GM23338 (cell line): ENCODE data around the gene C14orf119. TPM values are rescaled to one million over a fixed set of nuclear protein-coding genes. Genes with fewer than 3 reads are reported as not detected.
A peak's percentile ranks its signal among the peaks of the same experiment; 100 is the strongest.

ENCODE experiments used
- ATAC-seq: fragments of 200-7000 bp; cut with Tn5 transposase; 3 replicates; pipeline ENCODE4 v1.9.1; 2020
- DNase-seq: peaks from one replicate; pipeline ENCODE4 v3.0.0-alpha.2; 2015; ENCODE audit warnings: low spot score
- H2AFZ ChIP-seq: fragments of 200-600 bp; sonication (generic); 2 replicates; pipeline ENCODE4 v1.8.0; 2016; ENCODE audit warnings: antibody characterized with exemption, mild to moderate bottlenecking, moderate library complexity
- H3F3A ChIP-seq: fragments of 200-600 bp; sonication (generic); replicated peaks from 2 replicates; pipeline ENCODE4 v1.8.0; 2017; ENCODE audit warnings: antibody characterized with exemption, mixed run types, low read depth
- H3K27ac ChIP-seq: fragments of 200-600 bp; sonication (generic); 2 replicates; pipeline ENCODE4 v1.6.1; 2016; ENCODE audit warnings: low read depth
- H3K27me3 ChIP-seq: fragments of 200-600 bp; sonication (generic); 2 replicates; pipeline ENCODE4 v1.8.0; 2016; ENCODE audit warnings: mild to moderate bottlenecking, mixed run types, moderate library complexity; ENCODE audit not compliant: insufficient read depth
- H3K36me3 ChIP-seq: fragments of 200-600 bp; sonication (generic); 2 replicates; pipeline ENCODE4 v1.8.0; 2016; ENCODE audit warnings: mild to moderate bottlenecking; ENCODE audit not compliant: insufficient read depth
- H3K4me1 ChIP-seq: fragments of 200-600 bp; sonication (generic); 2 replicates; pipeline ENCODE4 v1.8.0; 2016; ENCODE audit warnings: mild to moderate bottlenecking, moderate library complexity; ENCODE audit not compliant: insufficient read depth
- H3K4me2 ChIP-seq: fragments of 200-600 bp; sonication (generic); 2 replicates; pipeline ENCODE4 v1.7.1; 2017; ENCODE audit warnings: mixed run types
- H3K4me3 ChIP-seq: fragments of 200-600 bp; sonication (generic); 2 replicates; pipeline ENCODE4 v1.6.1; 2016; ENCODE audit warnings: mixed run types
- H3K79me2 ChIP-seq: fragments of 200-600 bp; sonication (generic); replicated peaks from 2 replicates; pipeline ENCODE4 v1.8.0; 2017; ENCODE audit warnings: mild to moderate bottlenecking; ENCODE audit not compliant: insufficient read depth
- H3K9me2 ChIP-seq: fragments of 200-600 bp; sonication (generic); 2 replicates; pipeline ENCODE4 v1.8.0; 2017; ENCODE audit not compliant: insufficient read depth
- H4K20me1 ChIP-seq: fragments of 200-600 bp; sonication (generic); replicated peaks from 2 replicates; pipeline ENCODE4 v1.8.0; 2017; ENCODE audit warnings: mild to moderate bottlenecking; ENCODE audit not compliant: insufficient read depth
- H3K27ac Mint-ChIP-seq: 2 replicates; pipeline ENCODE4 v1.8.0; 2020; ENCODE audit warnings: inconsistent platforms, mild to moderate bottlenecking, moderate library complexity, mixed read lengths
- H3K27me3 Mint-ChIP-seq: 3 replicates; pipeline ENCODE4 v1.8.0; 2022; ENCODE audit warnings: low read depth, mild to moderate bottlenecking, moderate library complexity, mixed read lengths, inconsistent platforms; ENCODE audit not compliant: insufficient read depth, poor library complexity
- H3K36me3 Mint-ChIP-seq: 3 replicates; pipeline ENCODE4 v1.8.0; 2021; ENCODE audit warnings: low read depth, mild to moderate bottlenecking, inconsistent platforms, moderate library complexity, mixed read lengths
- H3K4me1 Mint-ChIP-seq: 3 replicates; pipeline ENCODE4 v1.8.0; 2020; ENCODE audit warnings: mild to moderate bottlenecking, inconsistent platforms, mixed read lengths
- H3K4me3 Mint-ChIP-seq: 3 replicates; pipeline ENCODE4 v1.8.0; 2021; ENCODE audit warnings: moderate library complexity, mild to moderate bottlenecking, inconsistent platforms, mixed read lengths
- H3K9me3 Mint-ChIP-seq: 3 replicates; pipeline ENCODE4 v1.8.0; 2020; ENCODE audit warnings: moderate library complexity, mild to moderate bottlenecking, inconsistent platforms, mixed read lengths
- POLR2AphosphoS5 ChIP-seq: IDR thresholded peaks from 2 replicates; pipeline ENCODE4 v1.6.1; 2016; ENCODE audit warnings: antibody characterized with exemption, low read depth
- STAT1 ChIP-seq: IDR thresholded peaks from one replicate; pipeline ENCODE4 v1.6.1; 2016; ENCODE audit warnings: antibody characterized with exemption; ENCODE audit not compliant: unreplicated experiment
- ZNF331 ChIP-seq: fragments of 250-450 bp; sonication (Bioruptor Pico); IDR thresholded peaks from 2 replicates; pipeline ENCODE4 v1.5.0; 2020; ENCODE audit warnings: low read depth, mild to moderate bottlenecking, moderate library complexity
- polyA plus RNA-seq: library from polyadenylated mRNA; unstranded; fragments of >200 nt; fragmentation: Nextera tagmentation; extraction: Ambion mirVana; gene quantifications from 2 replicates; pipeline ENCODE4 v1.2.1, GENCODE V29; 2016
- total RNA-seq: library from RNA; depleted of rRNA; stranded (reverse); fragments of >200 nt; shearing (Covaris generic); gene quantifications from 2 replicates; pipeline ENCODE4 v1.2.3, GENCODE V29; 2014
- TF ChIP-seq, protein P1 (sequence below): fragments of 250-450 bp; sonication (Bioruptor Pico); IDR thresholded peaks from 2 replicates; pipeline ENCODE4 v1.5.0; 2020; ENCODE audit warnings: mild to moderate bottlenecking, moderate library complexity
- TF ChIP-seq, protein P2 (sequence below), 2 experiments: fragments of 200-600 bp in 1 of 2; sonication (generic) in 1 of 2; conservative IDR thresholded peaks; 2 replicates each; pipeline versions ENCODE4 v1.5.1 to v1.6.1; 2016 to 2017; ENCODE audit warnings: antibody characterized with exemption in 2 of 2, low read depth in 2 of 2, mild to moderate bottlenecking in 2 of 2, moderate library complexity in 1 of 2

C14orf119 gene
- total and polyA plus RNA-seq, 2 experiments from 2014 or later: 49.4 to 118 TPM

DNA sequence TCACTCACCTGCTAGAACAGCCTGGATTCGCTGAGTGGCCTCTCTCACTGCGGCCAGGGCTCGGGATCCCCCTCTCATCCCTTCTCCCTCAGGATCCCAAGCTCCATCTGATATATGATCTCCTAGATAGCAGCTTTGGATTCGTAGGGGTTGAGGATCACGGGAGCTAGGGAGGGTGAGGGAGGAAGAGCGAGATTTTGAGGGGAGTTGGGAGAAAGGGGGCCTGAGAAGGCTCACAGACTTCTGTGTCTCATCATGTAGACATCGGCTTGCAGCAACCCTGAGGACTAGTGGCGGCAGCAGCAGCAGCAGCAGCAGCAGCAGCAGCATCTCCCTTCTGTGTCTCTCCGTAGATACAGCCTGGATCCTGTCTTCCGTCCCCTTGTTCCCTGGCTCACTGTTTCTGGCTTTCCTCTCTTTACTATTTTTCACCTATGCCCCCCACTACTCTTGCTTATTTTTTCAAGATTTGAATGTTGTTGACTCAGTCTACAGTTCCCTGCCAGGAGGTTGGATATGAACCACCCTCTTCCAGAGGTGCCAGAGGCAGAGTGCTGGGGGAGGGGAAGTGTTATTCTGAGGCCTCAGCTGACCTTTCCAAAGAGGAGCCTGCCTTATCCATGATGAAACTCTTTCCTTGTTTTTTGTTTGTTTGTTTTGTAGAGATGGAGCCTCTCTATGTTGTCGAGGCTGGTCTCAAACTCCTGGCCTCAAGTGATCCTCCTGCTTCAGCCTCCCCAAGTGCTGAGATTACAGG, 9.5 kb downstream of the C14orf119 start, which contains the start of gene CIROP (continued):
- TF ChIP-seq, protein P1, sequence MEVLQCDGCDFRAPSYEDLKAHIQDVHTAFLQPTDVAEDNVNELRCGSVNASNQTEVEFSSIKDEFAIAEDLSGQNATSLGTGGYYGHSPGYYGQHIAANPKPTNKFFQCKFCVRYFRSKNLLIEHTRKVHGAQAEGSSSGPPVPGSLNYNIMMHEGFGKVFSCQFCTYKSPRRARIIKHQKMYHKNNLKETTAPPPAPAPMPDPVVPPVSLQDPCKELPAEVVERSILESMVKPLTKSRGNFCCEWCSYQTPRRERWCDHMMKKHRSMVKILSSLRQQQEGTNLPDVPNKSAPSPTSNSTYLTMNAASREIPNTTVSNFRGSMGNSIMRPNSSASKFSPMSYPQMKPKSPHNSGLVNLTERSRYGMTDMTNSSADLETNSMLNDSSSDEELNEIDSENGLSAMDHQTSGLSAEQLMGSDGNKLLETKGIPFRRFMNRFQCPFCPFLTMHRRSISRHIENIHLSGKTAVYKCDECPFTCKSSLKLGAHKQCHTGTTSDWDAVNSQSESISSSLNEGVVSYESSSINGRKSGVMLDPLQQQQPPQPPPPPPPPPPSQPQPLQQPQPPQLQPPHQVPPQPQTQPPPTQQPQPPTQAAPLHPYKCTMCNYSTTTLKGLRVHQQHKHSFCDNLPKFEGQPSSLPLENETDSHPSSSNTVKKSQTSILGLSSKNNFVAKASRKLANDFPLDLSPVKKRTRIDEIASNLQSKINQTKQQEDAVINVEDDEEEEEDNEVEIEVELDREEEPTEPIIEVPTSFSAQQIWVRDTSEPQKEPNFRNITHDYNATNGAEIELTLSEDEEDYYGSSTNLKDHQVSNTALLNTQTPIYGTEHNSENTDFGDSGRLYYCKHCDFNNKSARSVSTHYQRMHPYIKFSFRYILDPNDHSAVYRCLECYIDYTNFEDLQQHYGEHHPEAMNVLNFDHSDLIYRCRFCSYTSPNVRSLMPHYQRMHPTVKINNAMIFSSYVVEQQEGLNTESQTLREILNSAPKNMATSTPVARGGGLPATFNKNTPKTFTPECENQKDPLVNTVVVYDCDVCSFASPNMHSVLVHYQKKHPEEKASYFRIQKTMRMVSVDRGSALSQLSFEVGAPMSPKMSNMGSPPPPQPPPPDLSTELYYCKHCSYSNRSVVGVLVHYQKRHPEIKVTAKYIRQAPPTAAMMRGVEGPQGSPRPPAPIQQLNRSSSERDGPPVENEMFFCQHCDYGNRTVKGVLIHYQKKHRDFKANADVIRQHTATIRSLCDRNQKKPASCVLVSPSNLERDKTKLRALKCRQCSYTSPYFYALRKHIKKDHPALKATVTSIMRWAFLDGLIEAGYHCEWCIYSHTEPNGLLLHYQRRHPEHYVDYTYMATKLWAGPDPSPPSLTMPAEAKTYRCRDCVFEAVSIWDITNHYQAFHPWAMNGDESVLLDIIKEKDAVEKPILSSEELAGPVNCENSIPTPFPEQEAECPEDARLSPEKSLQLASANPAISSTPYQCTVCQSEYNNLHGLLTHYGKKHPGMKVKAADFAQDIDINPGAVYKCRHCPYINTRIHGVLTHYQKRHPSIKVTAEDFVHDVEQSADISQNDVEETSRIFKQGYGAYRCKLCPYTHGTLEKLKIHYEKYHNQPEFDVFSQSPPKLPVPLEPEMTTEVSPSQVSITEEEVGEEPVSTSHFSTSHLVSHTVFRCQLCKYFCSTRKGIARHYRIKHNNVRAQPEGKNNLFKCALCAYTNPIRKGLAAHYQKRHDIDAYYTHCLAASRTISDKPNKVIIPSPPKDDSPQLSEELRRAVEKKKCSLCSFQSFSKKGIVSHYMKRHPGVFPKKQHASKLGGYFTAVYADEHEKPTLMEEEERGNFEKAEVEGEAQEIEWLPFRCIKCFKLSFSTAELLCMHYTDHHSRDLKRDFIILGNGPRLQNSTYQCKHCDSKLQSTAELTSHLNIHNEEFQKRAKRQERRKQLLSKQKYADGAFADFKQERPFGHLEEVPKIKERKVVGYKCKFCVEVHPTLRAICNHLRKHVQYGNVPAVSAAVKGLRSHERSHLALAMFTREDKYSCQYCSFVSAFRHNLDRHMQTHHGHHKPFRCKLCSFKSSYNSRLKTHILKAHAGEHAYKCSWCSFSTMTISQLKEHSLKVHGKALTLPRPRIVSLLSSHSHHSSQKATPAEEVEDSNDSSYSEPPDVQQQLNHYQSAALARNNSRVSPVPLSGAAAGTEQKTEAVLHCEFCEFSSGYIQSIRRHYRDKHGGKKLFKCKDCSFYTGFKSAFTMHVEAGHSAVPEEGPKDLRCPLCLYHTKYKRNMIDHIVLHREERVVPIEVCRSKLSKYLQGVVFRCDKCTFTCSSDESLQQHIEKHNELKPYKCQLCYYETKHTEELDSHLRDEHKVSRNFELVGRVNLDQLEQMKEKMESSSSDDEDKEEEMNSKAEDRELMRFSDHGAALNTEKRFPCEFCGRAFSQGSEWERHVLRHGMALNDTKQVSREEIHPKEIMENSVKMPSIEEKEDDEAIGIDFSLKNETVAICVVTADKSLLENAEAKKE (CRISPR knock-in tag): no peak
- TF ChIP-seq, protein P2, sequence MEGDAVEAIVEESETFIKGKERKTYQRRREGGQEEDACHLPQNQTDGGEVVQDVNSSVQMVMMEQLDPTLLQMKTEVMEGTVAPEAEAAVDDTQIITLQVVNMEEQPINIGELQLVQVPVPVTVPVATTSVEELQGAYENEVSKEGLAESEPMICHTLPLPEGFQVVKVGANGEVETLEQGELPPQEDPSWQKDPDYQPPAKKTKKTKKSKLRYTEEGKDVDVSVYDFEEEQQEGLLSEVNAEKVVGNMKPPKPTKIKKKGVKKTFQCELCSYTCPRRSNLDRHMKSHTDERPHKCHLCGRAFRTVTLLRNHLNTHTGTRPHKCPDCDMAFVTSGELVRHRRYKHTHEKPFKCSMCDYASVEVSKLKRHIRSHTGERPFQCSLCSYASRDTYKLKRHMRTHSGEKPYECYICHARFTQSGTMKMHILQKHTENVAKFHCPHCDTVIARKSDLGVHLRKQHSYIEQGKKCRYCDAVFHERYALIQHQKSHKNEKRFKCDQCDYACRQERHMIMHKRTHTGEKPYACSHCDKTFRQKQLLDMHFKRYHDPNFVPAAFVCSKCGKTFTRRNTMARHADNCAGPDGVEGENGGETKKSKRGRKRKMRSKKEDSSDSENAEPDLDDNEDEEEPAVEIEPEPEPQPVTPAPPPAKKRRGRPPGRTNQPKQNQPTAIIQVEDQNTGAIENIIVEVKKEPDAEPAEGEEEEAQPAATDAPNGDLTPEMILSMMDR (conservative IDR thresholded peaks at IDR 0.05; ENCODE audit: low read depth in 2 of 2): no peak
- TF ChIP-seq ZNF331: no peak

DNA sequence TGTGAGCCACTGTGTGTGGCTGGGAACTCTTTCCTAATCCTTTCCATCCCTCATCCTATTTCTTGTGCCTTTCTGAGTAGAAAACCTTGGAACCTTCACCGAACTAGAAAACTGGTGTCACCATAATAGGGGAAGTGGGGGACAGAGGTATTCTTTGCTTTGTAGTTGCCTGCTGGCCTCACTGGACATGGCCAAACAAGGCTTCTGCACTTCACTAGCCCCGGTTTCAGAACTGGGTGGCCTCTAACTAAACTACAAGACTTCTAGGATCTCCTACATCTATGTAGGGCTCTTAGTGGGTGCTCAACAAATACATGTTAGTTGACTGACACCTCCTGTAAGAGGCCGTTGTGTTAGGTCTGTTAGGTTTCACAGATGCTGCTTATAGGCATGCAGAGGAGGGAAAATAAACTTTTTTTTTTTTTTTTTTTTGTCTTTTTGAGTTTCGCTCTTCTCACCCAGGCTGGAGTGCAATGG, 10.1 kb downstream of the C14orf119 start:
- Histone ChIP-seq H3K9me2 (0 out of 2 replicates have a peak, but pooled peaks cover 4% of the 10 kb centered on the region), H3K4me1 (peaks cover 12% of the 10 kb centered on the region), H3K36me3 (no peaks in the 10 kb centered on the region), H3K27me3 (no peaks in the 10 kb centered on the region), H3K79me2 (no peaks in the 10 kb centered on the region), H3F3A (no peaks in the 10 kb centered on the region), H3K4me3 (no peak overlapping the region), H3K4me2 (peak overlapping the region; percentile 29), H2AFZ (peak overlapping the region; percentile 80), H4K20me1 (no peaks in the 10 kb centered on the region; the same call in 1 of the 2 replicates), H3K27ac (no peak overlapping the region)
- H3K27me3 Mint-ChIP-seq: peaks cover 15% of the 10 kb centered on the region
- peaks cover 4% of the 10 kb centered on the region; the same call in 1 of the 3 replicates for H3K36me3 Mint-ChIP-seq
- no peak overlapping the region; the same call in 2 of the 3 replicates for H3K4me3 Mint-ChIP-seq
- peaks cover 5% of the 10 kb centered on the region; the same call in 2 of the 3 replicates for H3K9me3 Mint-ChIP-seq
- no peak for ATAC-seq
- no peak for TF ChIP-seq STAT1
- no peak for TF ChIP-seq ZNF331
- no peak for TF ChIP-seq POLR2AphosphoS5
- peaks cover 27% of the 10 kb centered on the region for H3K4me1 Mint-ChIP-seq
- H3K27ac Mint-ChIP-seq: no peak overlapping the region
- DNase-seq: no peak
